GM23338 (cell line): ENCODE measurements around the gene GPR35. TPM values are rescaled to one million over a fixed set of nuclear protein-coding genes. Genes with fewer than 3 reads are reported as not detected.

Experiments used
- ATAC-seq: fragments of 200-7000 bp; cut with Tn5 transposase; 3 replicates; pipeline ENCODE4 v1.9.1; 2020
- DNase-seq: peaks from one replicate; pipeline ENCODE4 v3.0.0-alpha.2; 2015; ENCODE audit warnings: low spot score
- H2AFZ ChIP-seq: fragments of 200-600 bp; sonication (generic); 2 replicates; pipeline ENCODE4 v1.8.0; 2016; ENCODE audit warnings: antibody characterized with exemption, mild to moderate bottlenecking, moderate library complexity
- H3F3A ChIP-seq: fragments of 200-600 bp; sonication (generic); replicated peaks from 2 replicates; pipeline ENCODE4 v1.8.0; 2017; ENCODE audit warnings: antibody characterized with exemption, mixed run types, low read depth
- H3K27ac ChIP-seq: fragments of 200-600 bp; sonication (generic); 2 replicates; pipeline ENCODE4 v1.6.1; 2016; ENCODE audit warnings: low read depth
- H3K27me3 ChIP-seq: fragments of 200-600 bp; sonication (generic); 2 replicates; pipeline ENCODE4 v1.8.0; 2016; ENCODE audit warnings: mild to moderate bottlenecking, mixed run types, moderate library complexity; ENCODE audit not compliant: insufficient read depth
- H3K36me3 ChIP-seq: fragments of 200-600 bp; sonication (generic); 2 replicates; pipeline ENCODE4 v1.8.0; 2016; ENCODE audit warnings: mild to moderate bottlenecking; ENCODE audit not compliant: insufficient read depth
- H3K4me1 ChIP-seq: fragments of 200-600 bp; sonication (generic); 2 replicates; pipeline ENCODE4 v1.8.0; 2016; ENCODE audit warnings: mild to moderate bottlenecking, moderate library complexity; ENCODE audit not compliant: insufficient read depth
- H3K4me2 ChIP-seq: fragments of 200-600 bp; sonication (generic); 2 replicates; pipeline ENCODE4 v1.7.1; 2017; ENCODE audit warnings: mixed run types
- H3K4me3 ChIP-seq: fragments of 200-600 bp; sonication (generic); 2 replicates; pipeline ENCODE4 v1.6.1; 2016; ENCODE audit warnings: mixed run types
- H3K79me2 ChIP-seq: fragments of 200-600 bp; sonication (generic); replicated peaks from 2 replicates; pipeline ENCODE4 v1.8.0; 2017; ENCODE audit warnings: mild to moderate bottlenecking; ENCODE audit not compliant: insufficient read depth
- H3K9me2 ChIP-seq: fragments of 200-600 bp; sonication (generic); 2 replicates; pipeline ENCODE4 v1.8.0; 2017; ENCODE audit not compliant: insufficient read depth
- H4K20me1 ChIP-seq: fragments of 200-600 bp; sonication (generic); replicated peaks from 2 replicates; pipeline ENCODE4 v1.8.0; 2017; ENCODE audit warnings: mild to moderate bottlenecking; ENCODE audit not compliant: insufficient read depth
- H3K27ac Mint-ChIP-seq: 2 replicates; pipeline ENCODE4 v1.8.0; 2020; ENCODE audit warnings: inconsistent platforms, mild to moderate bottlenecking, moderate library complexity, mixed read lengths
- H3K27me3 Mint-ChIP-seq: 3 replicates; pipeline ENCODE4 v1.8.0; 2022; ENCODE audit warnings: low read depth, mild to moderate bottlenecking, moderate library complexity, mixed read lengths, inconsistent platforms; ENCODE audit not compliant: insufficient read depth, poor library complexity
- H3K36me3 Mint-ChIP-seq: 3 replicates; pipeline ENCODE4 v1.8.0; 2021; ENCODE audit warnings: low read depth, mild to moderate bottlenecking, inconsistent platforms, moderate library complexity, mixed read lengths
- H3K4me1 Mint-ChIP-seq: 3 replicates; pipeline ENCODE4 v1.8.0; 2020; ENCODE audit warnings: mild to moderate bottlenecking, inconsistent platforms, mixed read lengths
- H3K4me3 Mint-ChIP-seq: 3 replicates; pipeline ENCODE4 v1.8.0; 2021; ENCODE audit warnings: moderate library complexity, mild to moderate bottlenecking, inconsistent platforms, mixed read lengths
- H3K9me3 Mint-ChIP-seq: 3 replicates; pipeline ENCODE4 v1.8.0; 2020; ENCODE audit warnings: moderate library complexity, mild to moderate bottlenecking, inconsistent platforms, mixed read lengths
- ETS1 ChIP-seq: IDR thresholded peaks from 2 replicates; pipeline ENCODE4 v1.6.1; 2016; ENCODE audit warnings: antibody characterized with exemption
- EZH2 ChIP-seq: fragments of 200-600 bp; sonication (generic); IDR thresholded peaks from one replicate; pipeline ENCODE4 v1.8.0; 2017; ENCODE audit warnings: antibody characterized with exemption, mild to moderate bottlenecking, low read depth; ENCODE audit not compliant: unreplicated experiment
- ZNF114 ChIP-seq: fragments of 250-450 bp; sonication (Bioruptor Pico); IDR thresholded peaks from 2 replicates; pipeline ENCODE4 v1.5.0; 2020; ENCODE audit warnings: mild to moderate bottlenecking, moderate library complexity
- ZNF331 ChIP-seq: fragments of 250-450 bp; sonication (Bioruptor Pico); IDR thresholded peaks from 2 replicates; pipeline ENCODE4 v1.5.0; 2020; ENCODE audit warnings: low read depth, mild to moderate bottlenecking, moderate library complexity
- ZNF462 ChIP-seq: fragments of 250-450 bp; sonication (Bioruptor Pico); IDR thresholded peaks from 2 replicates; pipeline ENCODE4 v1.5.0; 2020; ENCODE audit warnings: mild to moderate bottlenecking, moderate library complexity
- polyA plus RNA-seq: library from polyadenylated mRNA; unstranded; fragments of >200 nt; fragmentation: Nextera tagmentation; extraction: Ambion mirVana; gene quantifications from 2 replicates; pipeline ENCODE4 v1.2.1, GENCODE V29; 2016
- total RNA-seq: library from RNA; depleted of rRNA; stranded (reverse); fragments of >200 nt; shearing (Covaris generic); gene quantifications from 2 replicates; pipeline ENCODE4 v1.2.3, GENCODE V29; 2014

Gene GPR35
- total and polyA plus RNA-seq, 2 experiments from 2014 or later, result not detected

- H3K4me3 Mint-ChIP-seq, result no peak overlapping the region
- Histone ChIP-seq H3K4me3 (no peak overlapping the region), H3K27ac (no peak overlapping the region), H3K4me1 (no peaks in the 10 kb centered on the region), H3K79me2 (no peaks in the 10 kb centered on the region), H3F3A (no peaks in the 10 kb centered on the region), H3K9me2 (no peaks in the 10 kb centered on the region), H2AFZ (no peak overlapping the region), H4K20me1 (no peaks in the 10 kb centered on the region), H3K4me2 (no peak overlapping the region), H3K36me3 (no peaks in the 10 kb centered on the region), H3K27me3 (no peaks in the 10 kb centered on the region)
- TF ChIP-seq ZNF462 (CRISPR knock-in tag) (no peak), ZNF331 (CRISPR knock-in tag) (no peak), ZNF114 (CRISPR knock-in tag) (no peak), EZH2 (no peak), ETS1 (no peak)
- H3K27me3 Mint-ChIP-seq, result peaks cover 13% of the 10 kb centered on the region
- ATAC-seq, result no peak
- H3K9me3 Mint-ChIP-seq, result no peaks in the 10 kb centered on the region
- no peak for DNase-seq
- H3K36me3 Mint-ChIP-seq, result no peaks in the 10 kb centered on the region
- H3K27ac Mint-ChIP-seq, result no peak overlapping the region
- peaks cover 10% of the 10 kb centered on the region for H3K4me1 Mint-ChIP-seq
Observed at GRCh38 chr2:240645801-240646175, 20.5 kb downstream of the GPR35 start.
